GM19438 (cell line): ENCODE results near the gene CXCL8.

ENCODE experiments used
- ATAC-seq: cut with Tn5 transposase; IDR thresholded peaks from one replicate; pipeline ENCODE4 v1.9.1; 2021; ENCODE audit warnings: low read depth; ENCODE audit not compliant: unreplicated experiment

The CXCL8 gene

DNA sequence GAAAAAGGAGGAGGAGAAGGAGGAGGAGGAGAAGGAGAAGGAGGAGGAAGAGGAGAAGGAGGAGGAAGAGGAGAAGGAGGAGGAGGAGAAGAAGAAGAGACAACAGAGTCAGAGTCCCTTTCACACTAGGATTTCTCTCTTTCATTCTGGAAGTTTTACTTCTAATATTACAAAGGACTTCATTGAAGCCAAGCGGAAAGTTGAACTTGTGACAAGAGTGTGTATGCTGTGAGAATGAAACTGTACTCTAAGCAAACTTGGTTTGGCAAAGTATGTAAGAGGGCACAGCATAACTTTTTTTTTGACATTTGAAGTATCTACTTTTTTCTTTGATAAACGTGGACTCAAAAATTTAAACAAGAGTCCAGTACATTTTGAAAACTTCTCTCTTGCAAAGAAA, 48.0 kb downstream of the CXCL8 start:
- no peak for ATAC-seq
